Measurements from ENCODE around the gene ACSL3.
"Not testable (repeated sequence)": the region's sequence is repeated elsewhere in the genome, so short reads cannot be mapped to it uniquely, and the experiment has no call there.

Gene ACSL3

DNA sequence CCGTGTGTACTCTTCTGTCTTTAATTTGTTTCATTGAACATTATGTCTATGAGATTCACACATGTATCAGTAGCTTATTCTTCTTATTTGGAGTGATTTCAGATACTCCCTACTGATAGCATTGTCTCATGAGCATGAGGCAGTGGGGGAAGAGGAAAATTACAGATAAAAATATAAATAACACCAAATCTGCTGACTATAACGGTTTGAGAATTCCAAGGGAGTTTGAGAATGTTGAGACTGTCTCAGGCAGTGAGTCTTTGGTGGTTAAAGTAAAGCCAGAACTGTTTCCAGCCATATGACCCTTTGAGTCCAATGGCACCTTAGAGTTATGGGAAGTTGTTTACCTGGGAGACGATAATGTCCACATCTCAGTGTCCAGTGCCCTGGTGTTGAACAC, 118.6 kb downstream of the ACSL3 start:
- no peak for DNase-seq

DNA sequence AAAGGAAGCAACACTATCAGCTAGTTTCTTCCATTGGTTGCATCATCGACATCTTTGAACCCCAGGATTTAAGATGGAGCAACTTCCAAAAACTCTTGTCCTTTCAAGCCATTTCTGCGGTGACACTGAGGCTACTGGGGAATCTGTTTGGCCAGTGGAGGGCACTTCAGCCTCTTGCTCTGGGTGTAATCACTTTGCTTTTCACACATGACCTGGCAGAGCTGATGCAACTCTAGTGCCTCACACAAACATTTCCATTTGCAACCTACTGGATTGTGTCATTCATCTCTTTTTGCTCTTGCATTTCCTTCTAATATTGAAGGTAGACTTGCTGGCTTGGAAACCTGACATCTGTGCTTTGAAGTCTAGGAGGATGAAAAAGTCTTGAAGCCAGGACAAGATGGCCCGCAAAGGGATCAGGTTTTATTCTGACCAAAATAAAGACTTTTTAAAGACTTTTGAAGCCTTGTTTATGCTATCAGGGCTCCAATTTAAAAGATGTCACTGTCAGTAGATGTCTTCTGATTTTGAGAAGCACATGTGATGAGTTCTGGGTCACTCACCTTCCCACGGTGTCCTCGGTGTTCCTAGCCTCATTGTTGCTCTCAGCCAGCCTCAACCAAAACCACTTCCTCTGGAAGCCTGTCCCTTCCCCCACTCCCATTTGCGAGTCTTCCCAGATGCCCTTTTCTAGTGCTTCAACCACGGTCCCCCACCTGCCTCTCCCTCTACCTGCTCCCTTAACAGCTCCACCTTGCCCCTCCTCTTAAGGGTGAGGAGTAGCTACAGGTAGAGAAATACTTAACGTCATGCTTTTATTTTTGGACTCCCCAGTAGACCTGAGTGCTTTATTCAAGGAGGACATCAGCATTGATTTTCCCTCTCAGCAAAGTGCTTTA, 121.4 kb downstream of the ACSL3 start:
- DNase-seq: peak; percentile 3

DNA sequence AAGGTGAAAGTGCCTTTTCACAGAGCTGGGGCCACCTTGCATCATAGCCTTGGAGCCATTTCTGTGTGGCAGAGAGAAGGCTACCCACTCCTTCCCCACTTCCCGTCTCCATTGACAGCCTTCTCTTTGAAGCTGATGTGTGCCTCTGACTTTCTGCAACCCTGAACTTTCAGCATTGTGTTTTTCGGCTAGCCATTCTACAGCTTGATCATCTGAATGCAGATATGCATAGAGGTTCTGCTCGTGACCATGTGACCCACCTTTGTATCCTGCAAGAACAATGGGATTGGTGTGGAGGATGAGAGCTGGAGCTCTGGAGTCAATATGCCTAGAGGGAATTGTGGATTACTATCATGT, 122.1 kb downstream of the ACSL3 start:
- DNase-seq: no peak

DNA sequence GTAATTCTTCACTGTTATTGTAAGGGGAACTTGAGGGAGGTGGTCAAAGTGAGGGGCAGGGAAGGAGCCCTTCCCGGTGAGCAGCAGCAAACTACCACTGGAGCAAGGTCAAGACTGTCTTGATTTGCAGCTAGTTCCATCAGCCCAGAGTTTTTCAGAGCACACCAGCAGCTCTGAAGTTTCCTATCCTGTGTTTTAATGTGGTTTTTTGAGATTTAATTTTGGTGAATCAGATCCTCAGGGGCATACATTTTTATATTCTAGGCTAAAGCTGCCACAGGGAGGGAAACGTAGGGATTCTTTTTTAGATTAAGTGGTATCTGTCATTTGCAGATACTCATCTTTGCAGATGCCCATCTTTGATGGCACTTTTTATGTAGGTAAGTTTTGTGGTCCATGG, 124.1 kb downstream of the ACSL3 start:
- DNase-seq: no peak

DNA sequence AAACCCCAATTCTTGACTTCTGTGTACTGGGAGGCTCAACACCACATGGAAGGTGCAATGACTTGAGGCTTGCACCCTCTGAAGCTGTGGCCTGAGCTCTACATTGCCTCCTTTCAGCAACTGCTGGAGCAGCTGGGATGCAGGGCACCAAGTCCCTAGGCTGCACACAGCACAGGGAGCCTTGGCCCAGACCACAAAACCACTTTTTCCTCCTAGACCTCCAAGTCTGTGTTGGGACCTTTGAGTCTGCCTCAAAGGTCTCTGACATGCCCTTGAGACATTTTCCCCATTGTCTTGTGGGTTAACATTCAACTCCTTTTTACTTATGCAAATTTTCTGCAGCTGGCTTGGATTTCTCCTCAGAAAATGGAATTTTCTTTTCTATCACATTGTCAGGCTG, 128.6 kb downstream of the ACSL3 start:
- no peak for DNase-seq

DNA sequence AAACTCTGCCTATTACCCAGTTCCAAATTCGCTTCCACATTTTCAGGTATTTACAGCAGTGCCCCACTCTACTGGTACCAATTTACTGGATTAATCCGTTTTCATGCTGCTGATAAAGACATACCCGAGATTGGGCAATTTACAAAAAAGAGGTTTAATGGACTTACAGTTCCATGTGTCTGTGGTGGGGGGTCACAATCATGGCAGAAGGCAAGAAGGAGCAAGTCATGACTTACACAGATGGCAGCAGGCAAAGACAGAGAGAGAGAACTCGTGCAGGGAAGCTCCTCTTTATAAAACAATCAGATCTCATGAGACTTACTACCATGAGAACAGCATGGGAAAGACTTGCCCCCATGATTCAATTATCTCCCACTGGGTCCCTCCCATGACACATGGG, 129.4 kb downstream of the ACSL3 start:
- not testable (repeated sequence) for DNase-seq

DNA sequence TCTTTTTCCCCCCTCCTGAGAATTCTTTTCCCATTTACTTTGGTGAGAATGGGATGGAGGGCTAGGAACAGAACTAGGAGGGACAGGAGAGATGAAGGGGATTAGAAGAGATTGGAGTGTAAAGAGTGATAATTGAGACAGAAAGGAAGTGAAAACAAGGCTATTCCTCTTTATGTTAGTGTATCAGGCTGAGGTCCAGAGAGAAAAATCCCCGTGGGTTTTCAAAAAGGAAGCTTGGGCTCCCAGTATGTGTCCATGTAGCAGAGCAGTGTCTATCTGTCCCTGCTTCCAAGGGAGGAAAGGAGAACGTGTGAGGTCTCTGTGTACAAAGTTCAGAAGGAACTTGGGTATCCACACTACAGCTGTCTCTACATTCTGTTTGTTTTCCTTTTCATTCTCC, 131.3 kb downstream of the ACSL3 start:
- DNase-seq: no peak
